Caco-2 (cell line): ENCODE results near the gene CASTOR1. TPM values are rescaled to one million over a fixed set of nuclear protein-coding genes. Genes with fewer than 3 reads are reported as not detected.

ENCODE experiments used
- BruUV-seq: library from RNA; stranded (reverse); fragments of 400-500 nt; replicated peaks from 2 replicates; lab custom pipeline; 2021; lab: Mats Ljungman, UMichigan
- CTCF ChIA-PET: fragments of 300-600 bp; sonication (Branson Sonifier 250); formaldehyde crosslinking; loops from one replicate; lab custom pipeline; 2022; ENCODE audit warnings: antibody characterized with exemption; lab: Charles Lee
- POLR2A ChIA-PET: fragments of 300-600 bp; sonication (Branson Sonifier 250); formaldehyde crosslinking; loops from one replicate; lab custom pipeline; 2022; ENCODE audit warnings: antibody characterized with exemption; lab: Charles Lee
- DNase-seq, 2 experiments: peaks; one replicate each; pipeline versions ENCODE4 v3.0.0 to v3.0.0-alpha.2; 2020 to 2022
- H3K27me3 ChIP-seq: replicated peaks from 2 replicates; pipeline ENCODE4 v1.6.0; 2011; ENCODE audit warnings: low read length; ENCODE audit not compliant: control insufficient read depth, insufficient read depth
- H3K36me3 ChIP-seq: 2 replicates; pipeline ENCODE4 v1.5.1; 2011; ENCODE audit warnings: low read length; ENCODE audit not compliant: control insufficient read depth, insufficient read depth
- H3K4me1 ChIP-seq: fragments of 250-450 bp; sonication (Bioruptor Pico); 2 replicates; pipeline ENCODE4 v1.5.1; 2020; ENCODE audit warnings: mild to moderate bottlenecking
- H3K4me3 ChIP-seq: 2 replicates; pipeline ENCODE4 v1.5.1; 2011; ENCODE audit warnings: low read depth, mild to moderate bottlenecking, control low read depth, low read length
- H3K9me3 ChIP-seq: fragments of 250-450 bp; sonication (Bioruptor Pico); 2 replicates; pipeline ENCODE4 v1.5.1; 2020; ENCODE audit warnings: mild to moderate bottlenecking, moderate library complexity
- H3K27ac Mint-ChIP-seq: one replicate; pipeline ENCODE4 v1.8.0; 2022; ENCODE audit warnings: mixed read lengths; ENCODE audit not compliant: unreplicated experiment
- H3K27me3 Mint-ChIP-seq: one replicate; pipeline ENCODE4 v1.8.0; 2022; ENCODE audit warnings: mixed read lengths; ENCODE audit not compliant: insufficient read depth, unreplicated experiment
- H3K36me3 Mint-ChIP-seq: one replicate; pipeline ENCODE4 v1.8.0; 2022; ENCODE audit warnings: mild to moderate bottlenecking, mixed read lengths; ENCODE audit not compliant: insufficient read depth, unreplicated experiment
- H3K4me1 Mint-ChIP-seq: one replicate; pipeline ENCODE4 v1.8.0; 2022; ENCODE audit warnings: low read depth, mixed read lengths; ENCODE audit not compliant: unreplicated experiment
- H3K4me3 Mint-ChIP-seq: one replicate; pipeline ENCODE4 v1.8.0; 2022; ENCODE audit warnings: mild to moderate bottlenecking, moderate library complexity, mixed read lengths; ENCODE audit not compliant: unreplicated experiment
- H3K9me3 Mint-ChIP-seq: one replicate; pipeline ENCODE4 v1.8.0; 2022; ENCODE audit warnings: mixed read lengths; ENCODE audit not compliant: unreplicated experiment
- intact Hi-C: fragments of 100-400 bp; cut with micrococcal nuclease; formaldehyde crosslinking; loops from one replicate; pipeline ENCODE4 v1.10.0; 2022; ENCODE audit not compliant: unreplicated experiment
- total RNA-seq: library from RNA; stranded (reverse); gene quantifications from 2 replicates; pipeline ENCODE4 v1.2.3, GENCODE V29; 2022
- TF ChIP-seq, protein P1 (sequence below), 2 experiments: fragments of 200-600 bp in 1 of 2; IDR thresholded peaks; 1 replicate in 1 of 2; 2 replicates in 1 of 2; pipeline versions ENCODE4 v1.5.1 to v1.8.0; 2011 to 2022; ENCODE audit warnings: antibody characterized with exemption in 1 of 2, control low read depth in 1 of 2, inconsistent platforms in 1 of 2, low read depth in 1 of 2, low read length in 1 of 2, mild to moderate bottlenecking in 1 of 2, moderate library complexity in 1 of 2; ENCODE audit not compliant: insufficient read depth in 1 of 2, severe bottlenecking in 1 of 2, unreplicated experiment in 1 of 2

Gene CASTOR1
- total RNA-seq, 1 experiment from 2014 or later = 6.3 TPM

DNA sequence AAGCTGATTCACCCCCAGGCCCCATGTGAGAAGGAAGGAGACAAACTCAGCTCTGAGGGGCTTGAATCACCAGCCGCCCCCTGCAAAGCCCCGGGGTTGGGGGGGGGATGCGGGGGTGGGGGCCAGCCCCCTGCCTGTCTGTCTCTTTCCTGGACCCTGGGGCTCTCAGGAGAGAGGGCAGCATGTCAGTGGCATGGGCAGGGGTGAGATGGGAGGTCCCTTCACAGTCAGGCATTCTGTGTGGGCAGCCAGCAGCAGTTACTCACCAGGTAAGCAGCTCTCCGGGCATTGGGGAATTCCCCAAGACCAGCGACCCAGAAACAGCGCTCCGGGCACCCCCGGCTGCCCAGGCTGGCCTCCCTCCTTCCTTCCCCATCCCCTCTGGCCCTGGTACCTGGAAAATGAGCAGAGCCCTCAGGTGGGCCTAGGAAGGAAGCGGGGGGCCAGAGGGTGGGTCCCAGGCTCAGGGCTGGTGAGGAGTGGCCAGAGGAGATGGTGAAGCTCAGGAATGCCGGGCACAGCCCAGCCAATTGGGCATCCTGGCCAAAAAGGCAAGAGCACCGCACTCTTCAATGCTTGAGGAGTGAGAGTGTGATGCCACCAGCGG lies 38.5 kb downstream of the CASTOR1 start:
- Histone ChIP-seq H3K4me3 (no peak overlapping the region), H3K36me3 (no peaks in the 10 kb centered on the region), H3K27me3 (no peaks in the 10 kb centered on the region), H3K4me1 (peaks cover 35% of the 10 kb centered on the region), H3K9me3 (no peaks in the 10 kb centered on the region)
- Mint-ChIP-seq H3K9me3 (no peaks in the 10 kb centered on the region), H3K27ac (no peak overlapping the region), H3K4me3 (no peak overlapping the region), H3K36me3 (no peaks in the 10 kb centered on the region), H3K27me3 (no peaks in the 10 kb centered on the region), H3K4me1 (peaks cover 26% of the 10 kb centered on the region)
- CTCF ChIA-PET = interaction anchor here (0.6 to 0.9 kb wide), 3 partner anchors 10 to 149 kb away, joined by 3 to 4 read pairs (median 3); partner anchors contain the start of gene TBC1D10A
- DNase-seq = no peak
- BruUV-seq = no TSS peak
- TF ChIP-seq, protein P1, sequence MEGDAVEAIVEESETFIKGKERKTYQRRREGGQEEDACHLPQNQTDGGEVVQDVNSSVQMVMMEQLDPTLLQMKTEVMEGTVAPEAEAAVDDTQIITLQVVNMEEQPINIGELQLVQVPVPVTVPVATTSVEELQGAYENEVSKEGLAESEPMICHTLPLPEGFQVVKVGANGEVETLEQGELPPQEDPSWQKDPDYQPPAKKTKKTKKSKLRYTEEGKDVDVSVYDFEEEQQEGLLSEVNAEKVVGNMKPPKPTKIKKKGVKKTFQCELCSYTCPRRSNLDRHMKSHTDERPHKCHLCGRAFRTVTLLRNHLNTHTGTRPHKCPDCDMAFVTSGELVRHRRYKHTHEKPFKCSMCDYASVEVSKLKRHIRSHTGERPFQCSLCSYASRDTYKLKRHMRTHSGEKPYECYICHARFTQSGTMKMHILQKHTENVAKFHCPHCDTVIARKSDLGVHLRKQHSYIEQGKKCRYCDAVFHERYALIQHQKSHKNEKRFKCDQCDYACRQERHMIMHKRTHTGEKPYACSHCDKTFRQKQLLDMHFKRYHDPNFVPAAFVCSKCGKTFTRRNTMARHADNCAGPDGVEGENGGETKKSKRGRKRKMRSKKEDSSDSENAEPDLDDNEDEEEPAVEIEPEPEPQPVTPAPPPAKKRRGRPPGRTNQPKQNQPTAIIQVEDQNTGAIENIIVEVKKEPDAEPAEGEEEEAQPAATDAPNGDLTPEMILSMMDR (IDR thresholded peaks at IDR 0.05; ENCODE audit: insufficient read depth in 1 of 2, low read depth in 1 of 2, low read length in 1 of 2, severe bottlenecking in 1 of 2, unreplicated experiment in 1 of 2) = no peak
- intact Hi-C loops = no loop called here
- POLR2A ChIA-PET = interaction anchor here (0.6 kb wide), 1 partner anchor 94 kb away, joined by 4 read pairs; no protein-coding TSS in a partner anchor

DNA sequence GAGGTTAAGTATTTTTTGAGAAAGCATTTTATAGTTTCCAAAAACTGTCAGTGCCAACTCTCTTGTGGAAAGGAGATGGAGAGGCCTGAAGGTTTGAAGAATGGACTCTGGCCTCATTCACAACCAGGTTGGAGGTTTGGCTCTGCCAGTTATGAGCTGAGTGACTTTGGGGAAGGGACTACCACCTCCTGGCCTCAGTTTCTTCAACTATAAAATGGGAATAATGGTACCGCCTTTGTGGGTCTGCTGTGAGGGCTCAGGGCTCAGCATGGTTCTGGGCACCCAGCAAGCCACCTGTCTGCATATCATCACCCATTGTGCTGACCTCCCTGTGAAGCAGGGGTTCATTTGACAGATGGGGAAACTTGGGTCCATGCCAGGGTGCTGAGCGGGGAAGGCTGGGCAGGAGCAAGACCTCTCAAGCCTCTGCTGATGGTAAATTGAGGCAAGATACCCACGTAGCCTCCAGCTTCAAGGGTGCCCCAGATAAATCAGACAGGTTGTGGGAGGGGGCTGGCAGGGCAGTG lies 39.2 kb downstream of the CASTOR1 start:
- ChIA-PET CTCF (interaction anchor here (0.9 kb wide), 2 partner anchors 11 to 77 kb away, joined by 3 read pairs; partner anchors contain the start of gene TBC1D10A), POLR2A (interaction anchor here (0.6 kb wide), 1 partner anchor 93 kb away, joined by 4 read pairs; no protein-coding TSS in a partner anchor)
- no peak overlapping the region for H3K4me3 ChIP-seq
- intact Hi-C loops = no loop called here
- Mint-ChIP-seq H3K27ac (no peak overlapping the region), H3K27me3 (no peaks in the 10 kb centered on the region), H3K4me1 (peaks cover 32% of the 10 kb centered on the region), H3K9me3 (no peaks in the 10 kb centered on the region), H3K36me3 (no peaks in the 10 kb centered on the region), H3K4me3 (no peak overlapping the region)
- no peaks in the 10 kb centered on the region for H3K27me3 ChIP-seq
- H3K9me3 ChIP-seq = no peaks in the 10 kb centered on the region
- H3K36me3 ChIP-seq = no peaks in the 10 kb centered on the region
- BruUV-seq = no TSS peak
- TF ChIP-seq, protein P1 (IDR thresholded peaks at IDR 0.05; ENCODE audit: insufficient read depth in 1 of 2, low read depth in 1 of 2, low read length in 1 of 2, severe bottlenecking in 1 of 2, unreplicated experiment in 1 of 2) = no peak
- no peak for DNase-seq
- H3K4me1 ChIP-seq = peaks cover 40% of the 10 kb centered on the region

DNA sequence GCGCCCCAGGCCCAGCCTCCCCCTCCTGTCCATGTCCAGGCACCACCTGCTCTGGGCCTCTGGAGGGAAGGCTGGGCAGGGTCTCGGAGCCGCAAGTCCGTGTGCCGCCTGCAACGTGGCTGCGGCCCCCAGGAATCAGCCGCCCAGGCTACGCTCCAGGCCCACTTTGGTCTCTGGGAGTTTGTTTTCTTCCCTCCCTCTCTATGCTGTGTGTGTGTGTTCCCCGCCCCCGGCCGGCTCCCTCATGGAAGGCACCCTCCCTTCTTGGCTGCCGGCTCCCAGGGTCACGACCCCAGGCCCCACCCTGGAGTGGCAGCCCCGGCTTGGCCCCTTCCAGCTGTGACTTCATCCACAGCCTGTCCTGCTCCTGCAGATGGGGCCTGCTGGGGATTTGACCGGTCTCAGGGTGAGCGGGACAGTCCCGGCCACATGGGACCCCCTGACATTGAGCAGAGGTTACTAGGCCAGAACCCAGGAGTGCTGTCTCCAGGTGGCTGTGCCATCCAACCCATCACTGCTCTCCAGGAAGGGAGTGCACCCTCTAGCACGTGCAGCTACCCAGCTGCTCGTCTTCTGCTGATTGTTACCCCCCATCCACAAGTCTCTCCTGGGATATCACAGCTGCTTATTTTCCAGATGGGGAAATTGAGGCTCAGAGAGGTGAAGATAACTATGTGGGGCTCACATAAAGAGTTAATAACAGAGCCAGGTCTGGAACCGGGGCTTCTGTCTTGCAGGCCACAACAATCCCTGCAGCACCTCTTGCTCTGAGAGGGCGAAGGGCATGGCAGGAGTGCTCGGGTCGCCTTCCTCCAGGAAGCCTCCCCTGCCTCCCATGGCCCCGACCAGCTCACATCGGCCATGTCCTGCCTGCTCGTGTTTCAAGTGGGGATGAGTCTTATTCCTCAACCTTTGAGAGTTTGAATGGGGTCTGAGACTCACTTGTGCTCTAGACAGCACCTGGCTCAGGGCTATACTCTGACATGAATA lies 40.0 kb downstream of the CASTOR1 start:
- H3K4me1 ChIP-seq = peaks cover 40% of the 10 kb centered on the region
- peak overlapping the region; percentile 29 for H3K27ac Mint-ChIP-seq
- no peaks in the 10 kb centered on the region for H3K9me3 ChIP-seq
- H3K27me3 ChIP-seq = no peaks in the 10 kb centered on the region
- H3K27me3 Mint-ChIP-seq = no peaks in the 10 kb centered on the region
- BruUV-seq = no TSS peak
- TF ChIP-seq, protein P1 (IDR thresholded peaks at IDR 0.05; ENCODE audit: insufficient read depth in 1 of 2, low read depth in 1 of 2, low read length in 1 of 2, severe bottlenecking in 1 of 2, unreplicated experiment in 1 of 2) = no peak
- H3K4me3 ChIP-seq = no peak overlapping the region
- no peaks in the 10 kb centered on the region for H3K36me3 ChIP-seq
- no peaks in the 10 kb centered on the region for H3K9me3 Mint-ChIP-seq
- H3K4me3 Mint-ChIP-seq = peak overlapping the region; percentile 14
- intact Hi-C loops = no loop called here
- peak; percentile 68 to 72 for DNase-seq
- POLR2A ChIA-PET = no interaction called here
- CTCF ChIA-PET = no interaction called here
- H3K4me1 Mint-ChIP-seq = peaks cover 32% of the 10 kb centered on the region
- no peaks in the 10 kb centered on the region for H3K36me3 Mint-ChIP-seq
